ENCODE data around the gene UPK3A. TPM values are rescaled to one million over a fixed set of nuclear protein-coding genes. Genes with fewer than 3 reads are reported as not detected.

Gene UPK3A
- polyA plus RNA-seq, 3 donors = 6.0 to 19.0 (median 14.0) TPM

- Mint-ChIP-seq H3K27me3 (ENCODE audit: low read depth in 3 of 3) (peaks cover 0 to 4% (median 2%) of the 10 kb centered on the region in 3 donors), H3K9me3 (no peaks in the 10 kb centered on the region), H3K4me1 (peaks cover 38% of the 10 kb centered on the region), H3K36me3 (peaks cover 0 to 2% of the 10 kb centered on the region in 2 donors), H3K4me3 (no peak overlapping the region), H3K27ac (peak overlapping the region in 6 of 7 donors; percentile 63 to 92 (median 74))
- no peaks in the 10 kb centered on the region for H3K9me3 ChIP-seq (replicated peaks in 1 of 2; ENCODE audit: control insufficient read depth in 1 of 2, insufficient read depth in 1 of 2, low read length in 2 of 2)
- H3K4me1 ChIP-seq (ENCODE audit: control insufficient read depth in 1 of 2, insufficient read depth in 2 of 2, low read length in 2 of 2) = peaks cover 25 to 35% of the 10 kb centered on the region in 2 donors
- H3K27ac ChIP-seq (ENCODE audit: low read depth in 1 of 2, low read length in 2 of 2) = no peak overlapping the region
- TF ChIP-seq CTCF (IDR thresholded peaks at IDR 0.05) = no peak
- no peaks in the 10 kb centered on the region for H3K36me3 ChIP-seq (replicated peaks in 1 of 2; ENCODE audit: control insufficient read depth in 1 of 2, insufficient read depth in 2 of 2, low read length in 2 of 2)
- no peak overlapping the region for H3K4me2 ChIP-seq (replicated peaks; ENCODE audit: extremely low read depth, low read length, poor library complexity, severe bottlenecking)
- no peaks in the 10 kb centered on the region for H3K27me3 ChIP-seq (ENCODE audit: control insufficient read depth in 2 of 2, insufficient read depth in 2 of 2, low read length in 2 of 2)
- DNase-seq = peak in 1 of 3 donors; percentile 18
- H3K9ac ChIP-seq (ENCODE audit: insufficient read depth, low read length, poor library complexity, severe bottlenecking) = no peak overlapping the region
- H3K4me3 ChIP-seq (replicated peaks in 1 of 3; ENCODE audit: low read depth in 2 of 3, low read length in 3 of 3) = no peak overlapping the region
- no peaks in the 10 kb centered on the region for H3K79me2 ChIP-seq (ENCODE audit: insufficient read depth, low read length)
- H2AFZ ChIP-seq (ENCODE audit: insufficient read depth, low read depth, low read length, poor library complexity, severe bottlenecking) = no peak overlapping the region
- no peaks in the 10 kb centered on the region for H4K20me1 ChIP-seq (ENCODE audit: insufficient read depth, low read length)
- 61% methylated on average over 3 of the region's 7 CpGs for WGBS (ENCODE audit: insufficient coverage)
- intact Hi-C loops (cut with micrococcal nuclease) = loop anchor here in 1 of 2 donors (2.0 kb wide), 1 partner anchor 14 kb away; no protein-coding TSS in a partner anchor
Measured at GRCh38 chr22:45303181-45303580, 18.4 kb downstream of the UPK3A start.

GRCh38 chr22:45304971-45305370 is 20.2 kb downstream of the UPK3A start:
- Histone ChIP-seq H3K4me3 (replicated peaks in 1 of 3; ENCODE audit: low read depth in 2 of 3, low read length in 3 of 3) (no peak overlapping the region), H3K36me3 (replicated peaks in 1 of 2; ENCODE audit: control insufficient read depth in 1 of 2, insufficient read depth in 2 of 2, low read length in 2 of 2) (no peaks in the 10 kb centered on the region), H4K20me1 (ENCODE audit: insufficient read depth, low read length) (no peaks in the 10 kb centered on the region), H3K9me3 (replicated peaks in 1 of 2; ENCODE audit: control insufficient read depth in 1 of 2, insufficient read depth in 1 of 2, low read length in 2 of 2) (no peaks in the 10 kb centered on the region), H3K27ac (ENCODE audit: low read depth in 1 of 2, low read length in 2 of 2) (no peak overlapping the region), H3K27me3 (ENCODE audit: control insufficient read depth in 2 of 2, insufficient read depth in 2 of 2, low read length in 2 of 2) (no peaks in the 10 kb centered on the region), H3K4me2 (replicated peaks; ENCODE audit: extremely low read depth, low read length, poor library complexity, severe bottlenecking) (no peak overlapping the region), H2AFZ (ENCODE audit: insufficient read depth, low read depth, low read length, poor library complexity, severe bottlenecking) (no peak overlapping the region), H3K9ac (ENCODE audit: insufficient read depth, low read length, poor library complexity, severe bottlenecking) (no peak overlapping the region), H3K79me2 (ENCODE audit: insufficient read depth, low read length) (peaks cover 2% of the 10 kb centered on the region), H3K4me1 (ENCODE audit: control insufficient read depth in 1 of 2, insufficient read depth in 2 of 2, low read length in 2 of 2) (peaks cover 36 to 44% of the 10 kb centered on the region in 2 donors)
- TF ChIP-seq CTCF (IDR thresholded peaks at IDR 0.05) = no peak
- no peaks in the 10 kb centered on the region for H3K36me3 Mint-ChIP-seq
- H3K4me1 Mint-ChIP-seq = peaks cover 46% of the 10 kb centered on the region
- DNase-seq = no peak
- peaks cover 0 to 1% (median 0%) of the 10 kb centered on the region in 3 donors for H3K27me3 Mint-ChIP-seq (ENCODE audit: low read depth in 3 of 3)
- H3K27ac Mint-ChIP-seq = no peak overlapping the region
- no peaks in the 10 kb centered on the region for H3K9me3 Mint-ChIP-seq
- WGBS (ENCODE audit: insufficient coverage) = 61% methylated on average over 2 of the region's 6 CpGs
- H3K4me3 Mint-ChIP-seq = no peak overlapping the region
- intact Hi-C loops (cut with micrococcal nuclease) = loop anchor here in 1 of 2 donors (5.0 kb wide), 1 partner anchor 33 kb away; no protein-coding TSS in a partner anchor
